CD4-positive, alpha-beta T cell treated with Interleukin-6 at 100 ng/mL for 8 hours (primary cell): ENCODE measurements around the gene TTLL5.

ENCODE experiments used
- DNase-seq: peaks from one replicate; pipeline ENCODE4 v3.0.0-alpha.2; 2020; ENCODE audit warnings: mixed read lengths, low spot score

TTLL5 gene

DNA sequence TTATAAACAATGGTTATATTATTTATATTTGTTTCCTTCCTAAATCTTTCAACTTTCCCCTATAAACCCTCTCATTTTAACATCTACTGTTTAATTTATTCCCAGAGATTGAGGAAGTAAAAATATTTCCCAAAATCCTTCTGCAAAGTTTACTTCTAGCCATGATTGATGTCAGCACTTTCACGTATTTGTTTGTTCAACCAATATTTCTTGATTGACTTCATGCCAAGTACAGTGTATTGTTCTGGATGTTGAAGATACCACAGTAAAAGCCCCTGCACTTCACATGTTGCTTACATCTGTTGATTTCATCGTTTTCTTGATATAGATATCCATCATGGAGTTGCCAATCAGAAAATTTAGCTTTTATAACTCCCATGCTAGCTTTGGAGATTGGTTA lies 81.8 kb downstream of the TTLL5 start:
- DNase-seq = no peak

- no peak for DNase-seq
Observed at GRCh38 chr14:75747899-75748298, 86.9 kb downstream of the TTLL5 start.

DNA sequence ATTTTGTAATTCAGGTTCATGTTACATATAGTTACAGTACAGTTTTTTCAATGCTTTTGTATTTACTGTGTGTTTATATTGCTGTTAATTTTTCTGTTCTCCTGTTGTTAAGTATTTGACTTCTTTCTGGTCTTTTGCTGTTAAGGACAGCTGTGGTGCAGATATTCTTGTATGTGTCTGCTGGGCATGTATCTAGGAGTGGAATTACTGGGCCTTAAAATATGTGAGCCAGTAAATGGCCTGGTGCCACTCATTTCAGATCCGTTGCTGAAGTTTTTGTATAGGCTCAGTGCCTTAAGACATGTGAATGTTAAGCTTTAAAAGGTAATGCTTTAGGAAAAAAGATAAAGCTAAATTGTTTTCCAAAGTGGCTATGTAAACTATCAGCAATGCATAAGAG lies 87.3 kb downstream of the TTLL5 start:
- DNase-seq = no peak

- DNase-seq = no peak
Observed at GRCh38 chr14:75751296-75751695, 90.2 kb downstream of the TTLL5 start.

GRCh38 chr14:75752086-75752485 lies 91.0 kb downstream of the TTLL5 start:
- DNase-seq = no peak

GRCh38 chr14:75752907-75753594 lies 92.0 kb downstream of the TTLL5 start:
- DNase-seq = no peak

DNA sequence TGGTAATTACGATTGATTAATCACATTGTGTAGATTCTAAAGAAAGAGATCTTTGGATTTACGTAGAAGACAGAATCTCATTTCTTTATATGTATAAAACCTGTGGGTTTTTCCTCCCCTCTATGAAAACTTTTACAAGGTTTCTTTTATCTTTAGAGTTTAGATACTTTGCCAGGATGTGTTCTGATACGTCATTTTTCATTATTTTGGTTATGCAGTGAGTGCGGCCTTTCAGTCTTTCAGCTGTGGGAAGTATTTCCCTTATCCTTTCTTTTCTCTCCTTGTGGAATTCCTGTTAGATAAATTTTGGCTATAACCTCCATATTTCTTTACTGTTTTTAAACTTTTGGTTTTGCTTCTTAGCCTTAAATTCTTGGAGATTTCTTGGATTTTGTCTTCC lies 92.7 kb downstream of the TTLL5 start:
- no peak for DNase-seq

GRCh38 chr14:75757644-75758402 lies 96.8 kb downstream of the TTLL5 start:
- DNase-seq = no peak

- no peak for DNase-seq
Observed at GRCh38 chr14:75764020-75764419, 103.0 kb downstream of the TTLL5 start.

DNA sequence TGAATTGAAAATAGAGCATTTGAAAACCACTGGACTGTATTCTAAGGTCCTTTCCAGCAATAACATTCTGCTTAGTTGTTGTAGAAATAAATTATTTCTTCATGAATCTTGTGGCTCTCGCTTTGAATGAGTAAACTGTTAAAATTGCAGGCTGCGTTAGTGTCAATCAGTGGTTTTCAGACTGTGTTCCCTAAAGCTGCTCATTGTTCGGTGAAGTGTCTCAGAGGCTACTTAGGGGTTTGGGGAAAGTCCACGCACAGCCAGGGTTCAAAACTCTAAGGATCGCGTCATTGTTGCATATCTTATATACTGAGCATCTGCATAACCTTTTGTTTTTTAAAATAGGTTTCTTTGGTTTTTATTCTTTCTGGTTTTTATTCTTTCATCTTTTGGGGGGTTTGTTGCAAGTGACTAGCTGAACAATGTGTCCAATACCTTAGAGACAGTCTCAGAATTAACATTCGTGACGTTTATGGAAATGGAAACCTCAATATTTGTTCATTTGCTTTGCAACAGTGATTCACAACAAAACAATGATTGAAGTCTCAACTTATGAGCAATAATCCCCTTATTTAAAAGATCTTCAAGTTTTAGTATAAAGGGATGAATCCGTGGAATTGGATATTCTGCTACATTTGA lies 108.1 kb downstream of the TTLL5 start:
- no peak for DNase-seq

DNA sequence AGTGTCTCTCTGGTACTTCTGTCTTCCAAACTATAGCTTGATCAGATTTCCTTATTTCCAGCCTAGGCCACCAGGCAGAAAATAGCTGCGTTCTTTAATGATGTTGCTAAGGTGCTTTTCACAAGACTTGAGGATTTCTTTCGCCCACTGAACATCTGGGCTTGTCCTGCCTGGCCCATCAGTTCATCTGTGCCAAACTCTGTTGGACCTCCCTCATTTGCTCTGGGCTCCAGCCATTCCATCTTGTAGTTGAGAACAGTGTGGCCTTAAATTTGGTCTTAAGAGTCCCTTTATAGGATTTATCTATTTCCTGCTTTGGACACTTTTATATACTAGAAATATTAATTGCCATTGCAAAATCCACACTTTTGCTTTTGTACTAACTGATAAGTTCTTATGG lies 109.6 kb downstream of the TTLL5 start:
- no peak for DNase-seq

DNA sequence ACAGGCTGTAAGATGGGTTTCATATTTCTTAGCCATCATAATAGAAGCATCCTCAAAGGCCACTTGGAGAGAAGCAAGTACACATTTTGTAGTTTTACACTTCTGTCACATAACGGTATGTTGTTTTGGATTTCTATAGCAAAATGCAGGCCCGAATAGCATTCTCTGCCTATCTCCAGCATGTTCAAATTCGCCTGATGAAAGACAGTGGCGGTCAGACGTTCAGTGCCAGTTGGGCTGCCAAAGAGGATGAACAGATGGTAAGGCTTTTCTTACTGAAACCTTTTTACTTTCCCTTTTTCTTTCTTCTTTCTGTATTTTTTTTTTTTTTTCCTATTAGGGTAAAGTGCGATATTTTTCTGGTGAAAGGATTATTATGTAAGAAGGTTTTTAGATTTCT lies 110.5 kb downstream of the TTLL5 start:
- no peak for DNase-seq

GRCh38 chr14:75773046-75773445 lies 112.0 kb downstream of the TTLL5 start:
- no peak for DNase-seq

- DNase-seq = no peak
Observed at GRCh38 chr14:75781096-75781495, 120.0 kb downstream of the TTLL5 start.

- DNase-seq = no peak
Observed at GRCh38 chr14:75783184-75783583, 122.1 kb downstream of the TTLL5 start.

DNA sequence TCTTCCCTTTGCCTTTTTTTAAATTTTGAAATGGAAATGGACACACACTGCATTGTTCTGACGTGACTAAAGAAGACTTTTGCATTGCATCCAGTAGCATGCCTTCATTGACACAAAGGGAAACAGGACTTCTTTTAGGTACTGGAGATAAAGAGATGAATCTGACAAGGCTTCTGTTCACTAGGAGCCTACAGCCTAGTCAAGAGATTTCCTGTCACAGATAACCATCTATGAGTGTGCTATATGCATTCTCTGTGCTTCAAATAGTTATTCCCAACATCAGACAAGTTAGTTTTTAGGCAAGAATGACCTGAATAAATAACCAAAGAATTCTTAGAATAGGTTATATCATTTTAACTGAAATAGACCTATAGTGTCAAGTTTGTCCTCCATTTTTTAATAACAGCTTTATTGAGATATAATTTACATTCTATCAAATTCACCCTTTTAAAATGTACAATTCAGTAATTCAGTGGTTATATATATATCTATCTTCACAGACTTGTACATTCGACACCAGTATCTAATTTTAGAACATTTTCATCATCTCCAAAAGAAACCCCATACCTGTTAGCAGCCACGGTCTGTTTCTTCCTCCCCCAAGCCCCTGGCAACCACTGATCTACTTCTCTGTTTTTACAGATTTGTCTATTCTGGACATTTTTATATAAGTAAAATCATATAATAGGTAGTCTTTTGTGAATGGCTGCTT lies 122.7 kb downstream of the TTLL5 start:
- no peak for DNase-seq

DNA sequence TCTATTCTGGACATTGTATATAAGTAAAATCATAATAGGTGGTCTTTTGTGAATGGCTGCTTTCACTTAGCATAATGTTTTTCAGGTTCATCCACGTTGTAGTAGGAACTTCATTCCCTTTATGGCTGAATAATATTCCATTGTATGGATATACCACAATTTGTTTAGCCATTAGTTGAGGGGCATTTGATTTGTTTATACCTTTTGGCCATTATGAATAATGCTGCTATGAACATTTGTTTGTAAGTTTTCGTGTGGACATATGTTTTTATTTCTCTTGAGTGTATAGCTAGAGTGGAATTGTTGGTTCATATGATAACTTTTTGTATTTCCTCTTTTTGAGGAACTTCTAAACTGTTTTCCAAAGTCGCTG lies 123.3 kb downstream of the TTLL5 start:
- no peak for DNase-seq

DNA sequence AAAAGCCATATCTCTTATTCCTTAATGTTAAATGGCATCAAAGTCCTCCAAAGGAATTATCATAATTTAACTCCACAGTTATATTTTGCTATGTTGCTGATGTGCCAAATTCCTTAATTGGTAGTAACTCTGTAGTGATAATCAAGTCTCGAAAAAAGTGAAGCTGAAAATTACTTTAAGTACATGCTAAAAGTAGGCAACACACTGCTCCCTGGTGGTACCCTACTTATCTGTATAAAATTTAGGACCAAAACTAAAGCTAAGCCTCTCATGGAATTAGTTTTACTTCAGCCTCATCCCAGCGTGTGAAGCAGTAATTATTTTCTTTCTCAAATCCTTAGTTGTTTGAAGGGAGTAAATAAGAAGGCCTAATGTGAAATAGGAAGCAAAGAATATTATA lies 132.8 kb downstream of the TTLL5 start:
- no peak for DNase-seq

- no peak for DNase-seq
Observed at GRCh38 chr14:75794615-75795038, 133.6 kb downstream of the TTLL5 start.

- no peak for DNase-seq
Observed at GRCh38 chr14:75800792-75801191, 139.7 kb downstream of the TTLL5 start.

DNA sequence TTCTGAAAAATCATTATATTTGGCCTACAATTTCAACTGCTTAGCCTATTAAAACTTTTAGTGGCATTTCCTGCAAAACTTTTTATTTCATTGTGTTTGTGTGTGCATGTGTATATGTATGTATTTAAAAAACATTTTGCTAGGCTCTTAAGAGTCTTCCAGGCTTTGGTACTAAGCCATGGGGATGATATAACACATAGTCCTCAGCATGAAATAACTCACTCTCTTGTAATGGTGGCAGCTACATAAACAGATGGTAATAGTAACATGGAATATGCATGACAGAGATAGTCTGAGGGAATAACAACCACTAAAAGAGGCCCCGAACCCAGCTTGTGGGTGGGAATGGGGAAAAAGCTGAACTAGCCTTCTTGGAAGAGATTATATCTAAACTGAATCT lies 141.4 kb downstream of the TTLL5 start:
- DNase-seq = no peak

DNA sequence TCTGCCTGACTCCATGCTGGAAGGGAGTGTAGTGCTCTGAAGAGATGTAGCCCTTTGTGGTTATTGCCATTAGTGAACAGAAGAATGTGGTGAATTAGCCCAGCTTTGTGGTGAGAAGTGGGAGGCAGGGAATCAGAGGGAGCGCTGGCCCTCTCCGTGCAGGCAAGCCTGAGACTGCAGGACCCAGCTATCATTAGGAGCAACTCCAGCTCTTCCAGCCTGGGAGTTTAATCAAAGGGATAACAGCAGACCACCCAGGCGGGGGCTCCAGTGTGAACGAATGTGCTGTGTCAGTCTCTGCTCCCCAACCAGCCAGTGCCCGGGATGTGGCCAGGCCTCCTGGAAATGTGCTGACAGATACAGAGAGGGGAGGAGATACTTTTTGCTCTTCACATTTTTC lies 142.7 kb downstream of the TTLL5 start:
- DNase-seq = no peak
